HL-60/S4 treated with retinoic acid at 250 ng/mL for 4 days and 3 days (cell line): ENCODE results near the gene CHRNB2.

Experiments used
- in situ Hi-C: fragments of 300-500 bp; cut with MboI; formaldehyde crosslinking; loops from 2 replicates; pipeline ENCODE4 v1.7.0; 2022; ENCODE audit warnings: low sequenced_read_pairs

The CHRNB2 gene

DNA sequence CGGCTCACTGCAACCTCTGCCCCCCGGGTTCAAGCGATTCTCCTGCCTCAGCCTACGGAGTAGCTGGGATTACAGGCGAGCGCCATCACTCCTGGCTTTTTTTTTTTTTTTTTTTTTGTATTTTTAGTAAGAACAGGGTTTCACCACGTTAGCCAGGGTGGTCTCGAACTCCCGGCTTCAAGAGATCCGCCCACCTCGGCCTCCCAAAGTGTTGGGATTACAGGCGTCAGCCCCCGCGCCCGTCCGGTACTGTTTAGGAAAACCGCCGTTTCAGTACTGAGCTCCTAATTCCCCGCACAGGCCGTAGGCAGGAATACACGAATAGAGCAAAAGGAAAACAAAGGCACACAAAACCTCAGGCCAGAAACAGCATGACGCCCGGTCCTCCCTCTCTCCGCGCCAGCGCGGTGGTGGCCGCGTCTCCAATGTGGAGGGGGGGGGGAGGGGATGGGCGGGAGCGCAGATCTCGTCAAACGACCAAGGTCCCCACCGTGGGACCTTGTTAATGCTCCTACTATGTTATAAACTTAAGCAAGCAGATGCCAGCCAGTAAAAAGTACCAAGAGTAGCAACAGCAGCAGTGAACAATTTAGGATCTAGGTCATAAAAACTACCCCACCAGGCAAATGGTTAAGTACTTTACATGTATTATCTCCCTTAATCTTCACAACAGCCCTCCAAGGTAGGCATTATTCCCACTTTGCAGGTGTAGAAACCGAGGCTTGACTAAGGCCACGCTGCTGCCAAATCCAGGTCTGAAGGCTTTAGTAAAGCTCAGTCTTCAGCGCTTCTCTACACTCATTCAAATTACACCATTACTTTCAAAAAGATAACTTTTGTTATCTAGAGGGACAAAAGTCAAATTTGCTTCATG lies 41.1 kb downstream of the CHRNB2 start:
- in situ Hi-C loops = no loop called here

DNA sequence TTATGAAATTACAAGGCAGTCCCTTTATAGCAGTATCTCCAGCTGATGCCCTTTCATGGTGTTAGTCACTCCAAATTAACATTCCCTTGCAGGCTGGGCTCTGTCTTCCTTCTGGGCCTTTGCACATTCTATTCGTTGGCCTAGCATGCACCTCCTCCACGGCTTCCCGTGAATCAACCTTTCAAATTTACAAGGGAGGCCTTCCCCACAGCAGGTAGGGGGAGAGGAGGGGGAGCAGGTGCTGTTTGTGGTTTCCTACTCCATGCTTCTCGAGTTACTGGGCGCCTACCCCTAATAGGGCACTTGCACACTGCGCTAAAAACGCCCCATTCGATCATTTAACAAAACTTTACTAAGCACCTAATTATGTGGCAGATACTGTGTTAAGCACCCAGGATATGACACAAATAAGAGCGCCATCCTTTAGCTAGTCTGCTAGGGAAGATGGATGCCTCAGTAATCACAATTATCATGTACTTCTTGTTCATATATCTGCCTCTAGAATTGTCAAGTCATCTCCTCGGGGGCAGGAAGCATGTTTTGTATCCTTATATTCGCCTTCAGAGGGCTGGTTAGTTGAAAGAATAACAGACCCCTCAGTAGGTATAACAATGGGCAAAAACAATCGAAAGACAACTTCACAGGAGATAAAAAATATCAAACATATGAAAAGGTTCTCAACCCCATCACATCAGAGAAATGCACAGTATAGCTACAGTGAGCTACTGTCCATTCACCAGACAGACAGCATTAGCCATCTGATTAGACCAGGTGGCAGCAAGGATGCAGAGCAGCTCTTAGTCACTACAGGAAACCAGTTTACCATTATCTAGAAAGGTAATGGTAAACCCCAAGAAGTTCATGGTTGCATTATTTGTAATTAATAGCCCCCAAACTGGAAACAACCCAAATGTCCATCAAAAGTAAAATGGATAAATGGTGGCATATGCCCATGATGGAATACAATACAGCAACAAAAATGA lies 42.1 kb downstream of the CHRNB2 start:
- in situ Hi-C loops = no loop called here

GRCh38 chr1:154611150-154611862 lies 43.7 kb downstream of the CHRNB2 start:
- in situ Hi-C loops = no loop called here

DNA sequence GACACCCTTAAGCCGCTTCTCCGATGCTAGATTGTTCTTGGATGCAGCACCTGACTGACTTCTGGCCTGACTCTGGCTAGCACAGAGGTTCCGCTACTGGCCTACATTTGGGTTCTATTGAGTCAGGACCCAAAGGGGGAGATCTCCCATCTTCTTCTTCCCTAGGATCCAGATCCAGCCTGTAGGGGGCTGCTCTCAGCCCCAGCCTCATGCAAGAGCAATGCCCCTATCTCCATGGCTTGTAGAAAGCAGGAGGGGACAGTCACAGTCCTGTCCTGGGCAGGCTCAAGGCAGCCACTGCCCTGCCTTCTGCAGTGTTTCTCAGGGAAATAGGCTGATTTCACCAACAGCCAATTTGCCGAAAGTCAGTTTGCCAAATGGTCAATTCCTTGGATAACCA lies 46.7 kb downstream of the CHRNB2 start:
- in situ Hi-C loops = no loop called here

- in situ Hi-C loops = no loop called here
These were observed 47.3 kb downstream of the CHRNB2 start for GRCh38 chr1:154614901-154615300.

DNA sequence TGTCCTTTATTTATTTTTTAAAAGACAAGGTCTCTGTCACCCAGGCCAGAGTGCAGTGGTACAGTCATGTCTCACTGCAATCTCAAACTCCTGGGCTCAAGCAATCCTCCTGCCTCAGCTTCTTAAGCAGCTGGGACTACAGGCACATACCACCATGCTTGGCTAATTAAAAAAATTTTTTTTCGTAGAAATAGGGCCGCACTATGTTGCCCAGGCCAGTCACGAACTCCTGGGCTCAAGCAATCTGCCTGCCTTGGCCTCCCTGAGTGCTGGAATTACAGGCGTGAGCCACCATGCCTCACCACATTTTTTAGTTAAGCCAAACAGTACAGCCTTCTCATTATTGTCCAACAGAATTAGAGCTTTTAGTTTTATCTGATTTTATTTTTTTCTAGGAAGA lies 47.8 kb downstream of the CHRNB2 start:
- in situ Hi-C loops = no loop called here

- in situ Hi-C loops = no loop called here
These were observed 49.2 kb downstream of the CHRNB2 start for GRCh38 chr1:154616659-154617345.

GRCh38 chr1:154619181-154619948 lies 51.8 kb downstream of the CHRNB2 start:
- in situ Hi-C loops = no loop called here

- in situ Hi-C loops = no loop called here
These were observed 53.2 kb downstream of the CHRNB2 start for GRCh38 chr1:154620751-154621150.

DNA sequence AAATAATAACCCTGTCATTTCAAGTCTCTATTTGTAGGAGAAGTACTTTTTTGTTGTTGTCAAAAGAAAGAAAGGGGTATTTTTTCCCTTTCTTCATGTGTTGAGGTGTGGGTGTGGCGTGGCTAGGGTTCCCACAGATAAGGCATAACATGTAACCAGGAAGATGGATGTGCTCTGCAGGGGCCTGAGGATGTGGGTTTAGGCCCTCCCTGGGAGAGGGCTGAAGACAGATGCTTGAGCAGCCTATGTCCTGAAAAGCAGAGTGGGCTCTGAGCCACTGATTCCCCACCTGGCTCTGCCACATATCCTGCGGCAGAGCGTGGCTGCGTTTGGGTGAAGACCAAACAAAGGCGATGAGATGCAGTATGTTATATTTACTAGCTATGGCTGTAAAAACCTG lies 54.3 kb downstream of the CHRNB2 start:
- in situ Hi-C loops = no loop called here

DNA sequence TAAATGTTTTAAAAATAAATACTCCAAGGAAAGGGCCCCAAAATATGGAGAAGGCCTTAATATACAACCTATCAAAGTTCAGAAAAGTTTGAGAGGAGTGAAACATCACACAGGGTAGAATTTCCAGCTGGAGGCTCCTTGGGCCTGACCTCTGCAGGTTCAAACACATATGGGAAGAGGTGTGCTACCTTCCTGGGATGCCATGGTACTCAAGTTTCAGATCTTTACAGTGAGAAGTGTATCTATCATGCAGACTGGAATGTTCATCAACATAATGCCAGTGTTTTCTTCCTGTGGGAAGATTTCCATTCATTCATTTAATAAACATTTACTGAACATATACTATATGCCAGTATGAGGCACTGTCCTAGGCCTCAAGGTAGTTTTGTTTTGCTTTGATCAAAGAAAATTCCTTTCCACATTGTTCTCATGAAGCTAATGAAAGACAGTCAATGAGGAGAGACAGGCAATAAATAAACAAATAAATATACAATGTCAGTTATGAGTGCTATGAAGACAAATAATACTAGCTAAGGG lies 55.0 kb downstream of the CHRNB2 start:
- in situ Hi-C loops = no loop called here

- in situ Hi-C loops = no loop called here
These were observed 55.8 kb downstream of the CHRNB2 start for GRCh38 chr1:154623358-154623757.

- in situ Hi-C loops = no loop called here
These were observed 57.4 kb downstream of the CHRNB2 start for GRCh38 chr1:154624746-154625643.

DNA sequence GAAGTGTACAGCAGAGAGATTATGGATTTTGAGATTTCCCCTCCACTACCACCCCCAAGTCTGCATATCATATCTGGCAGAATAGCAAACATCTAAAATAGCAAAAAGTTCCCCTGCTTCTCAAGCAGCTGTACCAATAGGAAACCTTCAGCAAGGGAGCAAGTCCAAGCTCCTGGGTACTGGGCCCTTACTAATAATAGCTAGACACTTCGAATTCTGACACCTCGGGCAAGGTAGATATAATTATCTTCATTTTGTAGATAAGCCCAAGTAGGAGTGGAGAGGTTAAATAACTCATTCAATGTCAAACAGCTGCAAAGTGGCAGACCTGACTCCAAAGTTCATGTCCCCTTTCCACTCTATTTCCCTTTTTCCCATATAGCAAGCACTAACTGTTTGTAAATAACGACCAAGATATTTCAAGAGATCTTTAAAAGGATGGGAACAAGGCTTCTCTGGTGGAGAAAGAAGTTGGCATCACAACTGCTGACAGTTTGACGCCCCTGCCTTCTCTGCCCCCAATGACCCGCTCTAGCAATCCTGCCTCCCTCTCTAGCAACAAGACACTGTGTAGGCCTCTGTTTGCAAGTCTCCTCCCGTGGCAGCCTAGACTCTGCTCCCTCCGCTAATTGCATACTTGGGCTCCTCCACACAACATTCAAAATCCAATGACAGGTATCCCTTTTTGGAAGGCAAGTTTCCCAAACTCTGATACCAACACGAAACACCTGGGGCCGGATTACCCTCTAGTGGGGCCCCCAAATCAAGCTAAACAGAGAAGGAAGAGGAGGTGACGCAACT lies 59.1 kb downstream of the CHRNB2 start:
- in situ Hi-C loops = no loop called here

DNA sequence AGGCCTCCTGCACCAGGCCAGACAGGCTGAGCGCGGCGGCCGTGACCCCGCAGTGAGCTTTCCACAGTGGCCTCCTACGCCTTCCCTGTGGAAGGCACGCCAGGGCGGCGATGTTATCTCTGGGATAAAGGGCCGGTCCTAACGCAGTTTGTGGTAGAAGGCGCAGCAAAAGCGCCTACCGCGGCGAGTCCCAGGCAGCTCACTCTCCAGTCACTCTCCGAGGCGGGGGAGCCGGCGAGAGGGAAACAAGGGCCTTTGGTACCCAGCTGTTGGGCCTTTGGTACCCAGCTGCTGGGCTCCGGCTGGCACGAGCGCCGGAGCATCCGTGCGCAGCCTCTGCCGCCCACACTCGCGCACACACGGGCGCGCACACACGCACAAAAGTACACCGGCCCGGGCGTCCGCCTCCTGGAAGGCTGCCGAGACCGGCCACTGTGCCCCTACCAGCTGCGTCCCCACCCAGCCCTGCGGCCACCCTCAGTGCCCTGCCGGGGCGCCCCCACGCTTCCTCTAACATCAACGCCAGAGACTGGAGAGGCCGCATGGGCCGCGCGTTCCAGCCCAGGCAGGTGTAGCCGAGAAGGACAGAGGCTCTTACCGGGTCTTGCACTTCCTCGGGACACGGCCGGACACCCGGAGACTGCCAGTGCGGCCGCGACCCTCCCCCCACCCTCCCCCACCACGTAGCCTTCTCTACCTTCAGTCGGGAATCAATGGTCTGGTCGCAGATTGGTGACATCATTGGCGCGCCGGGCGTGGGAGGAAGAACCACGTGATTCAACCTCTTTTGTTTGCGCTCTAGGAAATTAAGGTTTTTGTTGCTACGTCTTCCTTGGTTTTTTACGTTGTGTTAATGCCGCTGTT lies 59.9 kb downstream of the CHRNB2 start:
- in situ Hi-C loops = no loop called here

GRCh38 chr1:154628121-154628405 lies 60.5 kb downstream of the CHRNB2 start:
- in situ Hi-C loops = no loop called here
